Esophagus squamous epithelium (tissue), 5 donors: ENCODE data around the gene CDH13. TPM values are rescaled to one million over a fixed set of nuclear protein-coding genes. Genes with fewer than 3 reads are reported as not detected.

Experiments used
- DNase-seq: peaks from one replicate; lab custom pipeline; 2025; lab: John Stamatoyannopoulos, UW
- H3K27ac ChIP-seq, 4 donors: fragments of 200-600 bp; sonication (generic); one replicate each; pipeline ENCODE4 v1.5.1; 2016 to 2019; ENCODE audit warnings: mild to moderate bottlenecking in 1 of 4
- H3K27me3 ChIP-seq, 4 donors: fragments of 200-600 bp; sonication (generic); 1 replicate in 3 of 4; 2 replicates in 1 of 4; pipeline versions ENCODE4 v1.5.1 to v1.6.0; 2017 to 2021; ENCODE audit warnings: antibody characterized with exemption in 1 of 4
- H3K36me3 ChIP-seq, 3 donors: fragments of 200-600 bp; sonication (generic); one replicate each; pipeline ENCODE4 v1.5.1; 2016 to 2019
- H3K4me1 ChIP-seq, 3 donors: fragments of 200-600 bp; sonication (generic); one replicate each; pipeline ENCODE4 v1.5.1; 2017 to 2019
- H3K4me3 ChIP-seq, 4 donors: fragments of 200-600 bp; sonication (generic); 1 replicate in 3 of 4; 2 replicates in 1 of 4; pipeline ENCODE4 v1.5.1; 2016 to 2019; ENCODE audit warnings: mild to moderate bottlenecking in 2 of 4, moderate library complexity in 1 of 4
- H3K9me3 ChIP-seq, 3 donors: fragments of 200-600 bp; sonication (generic); one replicate each; pipeline ENCODE4 v1.5.1; 2016 to 2019
- POLR2A ChIP-seq, 4 donors: fragments of 450-650 bp; IDR thresholded peaks; one replicate each; pipeline ENCODE4 v1.6.1; 2017; ENCODE audit warnings: antibody characterized with exemption in 4 of 4, mild to moderate bottlenecking in 4 of 4, moderate library complexity in 3 of 4
- WGBS, 2 donors: methylation state at CpG; one replicate each; pipeline ENCODE4 v1.1.5; 2018; 5-methylcytosine and 5-hydroxymethylcytosine counted together
- intact Hi-C: fragments of 100-400 bp; cut with DNase I; formaldehyde crosslinking; loops from one replicate; pipeline ENCODE4 v1.15.0; 2022
- total RNA-seq, 4 donors: library from RNA; depleted of rRNA; stranded (reverse); fragments of >200 nt; gene quantifications; one replicate each; pipeline ENCODE4 v1.1.0, GENCODE V29; 2016
- TF ChIP-seq, protein P1 (sequence below), 6 experiments: fragments of 450-650 bp in 4 of 6; fragments of 200-600 bp in 2 of 6; sonication (generic) in 2 of 6; IDR thresholded peaks; one replicate each; pipeline ENCODE4 v1.5.1; 2016 to 2019; ENCODE audit warnings: antibody characterized with exemption in 6 of 6, mild to moderate bottlenecking in 4 of 6, moderate library complexity in 4 of 6
- donor health status: DM: yes; HTN: yes; CAD: no.

The CDH13 gene
- total RNA-seq, 4 donors from 2014 or later, result 6.9 to 31.9 (median 21.1) TPM

DNA sequence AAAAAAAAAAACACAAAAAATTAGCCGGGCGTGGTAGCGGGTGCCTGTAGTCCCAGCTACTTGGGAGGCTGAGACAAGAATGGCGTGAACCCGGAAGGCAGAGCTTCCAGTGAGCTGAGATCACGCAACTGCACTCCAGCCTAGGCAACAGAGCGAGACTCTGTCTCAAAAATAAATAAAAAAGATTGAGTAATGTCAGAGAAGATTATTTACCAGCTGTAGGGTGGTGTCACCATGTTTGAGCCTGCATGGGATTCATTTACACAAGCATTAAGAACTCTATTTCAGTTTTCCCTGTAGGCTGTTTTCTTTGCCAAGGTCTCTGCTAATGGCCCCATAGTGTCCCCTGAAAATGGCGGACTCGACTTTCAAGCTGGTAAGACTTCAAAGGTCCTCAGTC lies 575.0 kb downstream of the CDH13 start:
- intact Hi-C loops, result no loop called here

GRCh38 chr16:83205896-83206295 lies 579.1 kb downstream of the CDH13 start:
- Histone ChIP-seq H3K4me1 (no peaks in the 10 kb centered on the region), H3K27ac (no peak overlapping the region), H3K9me3 (no peaks in the 10 kb centered on the region), H3K4me3 (no peak overlapping the region), H3K36me3 (no peaks in the 10 kb centered on the region), H3K27me3 (no peaks in the 10 kb centered on the region)
- DNase-seq, result no peak
- intact Hi-C loops, result no loop called here
- TF ChIP-seq, protein P1, sequence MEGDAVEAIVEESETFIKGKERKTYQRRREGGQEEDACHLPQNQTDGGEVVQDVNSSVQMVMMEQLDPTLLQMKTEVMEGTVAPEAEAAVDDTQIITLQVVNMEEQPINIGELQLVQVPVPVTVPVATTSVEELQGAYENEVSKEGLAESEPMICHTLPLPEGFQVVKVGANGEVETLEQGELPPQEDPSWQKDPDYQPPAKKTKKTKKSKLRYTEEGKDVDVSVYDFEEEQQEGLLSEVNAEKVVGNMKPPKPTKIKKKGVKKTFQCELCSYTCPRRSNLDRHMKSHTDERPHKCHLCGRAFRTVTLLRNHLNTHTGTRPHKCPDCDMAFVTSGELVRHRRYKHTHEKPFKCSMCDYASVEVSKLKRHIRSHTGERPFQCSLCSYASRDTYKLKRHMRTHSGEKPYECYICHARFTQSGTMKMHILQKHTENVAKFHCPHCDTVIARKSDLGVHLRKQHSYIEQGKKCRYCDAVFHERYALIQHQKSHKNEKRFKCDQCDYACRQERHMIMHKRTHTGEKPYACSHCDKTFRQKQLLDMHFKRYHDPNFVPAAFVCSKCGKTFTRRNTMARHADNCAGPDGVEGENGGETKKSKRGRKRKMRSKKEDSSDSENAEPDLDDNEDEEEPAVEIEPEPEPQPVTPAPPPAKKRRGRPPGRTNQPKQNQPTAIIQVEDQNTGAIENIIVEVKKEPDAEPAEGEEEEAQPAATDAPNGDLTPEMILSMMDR (IDR thresholded peaks at IDR 0.05), result no peak
- no peak for TF ChIP-seq POLR2A (IDR thresholded peaks at IDR 0.05)
- 75 to 76% methylated on average over 6 of the region's 6 CpGs for WGBS, 2 donors

More for the DNA sequence above, 575.0 kb downstream of the CDH13 start:
- no peaks in the 10 kb centered on the region for H3K4me1 ChIP-seq
- no peaks in the 10 kb centered on the region for H3K27me3 ChIP-seq
- H3K27ac ChIP-seq, result no peak overlapping the region
- no peak for DNase-seq
- no peaks in the 10 kb centered on the region for H3K36me3 ChIP-seq
- WGBS, 2 donors, result 73 to 89% methylated on average over 7 to 9 of the region's 9 CpGs
- TF ChIP-seq, protein P1 (IDR thresholded peaks at IDR 0.05), result no peak
- no peak for TF ChIP-seq POLR2A (IDR thresholded peaks at IDR 0.05)
- no peak overlapping the region for H3K4me3 ChIP-seq
- H3K9me3 ChIP-seq, result no peaks in the 10 kb centered on the region

GRCh38 chr16:83206426-83206825 lies 579.7 kb downstream of the CDH13 start:
- 72 to 76% methylated on average over 2 to 5 of the region's 5 CpGs for WGBS, 2 donors
- H3K9me3 ChIP-seq, result no peaks in the 10 kb centered on the region
- no peak overlapping the region for H3K4me3 ChIP-seq
- no peaks in the 10 kb centered on the region for H3K27me3 ChIP-seq
- H3K4me1 ChIP-seq, result no peaks in the 10 kb centered on the region
- no peak for TF ChIP-seq POLR2A (IDR thresholded peaks at IDR 0.05)
- TF ChIP-seq, protein P1 (IDR thresholded peaks at IDR 0.05), result no peak
- DNase-seq, result no peak
- H3K27ac ChIP-seq, result no peak overlapping the region
- no peaks in the 10 kb centered on the region for H3K36me3 ChIP-seq
- intact Hi-C loops, result no loop called here

GRCh38 chr16:83211711-83212110 lies 584.9 kb downstream of the CDH13 start:
- DNase-seq, result no peak
- 54 to 76% methylated on average over 6 of the region's 6 CpGs for WGBS, 2 donors
- Histone ChIP-seq H3K9me3 (no peaks in the 10 kb centered on the region), H3K27ac (no peak overlapping the region), H3K4me1 (no peaks in the 10 kb centered on the region), H3K36me3 (no peaks in the 10 kb centered on the region), H3K4me3 (no peak overlapping the region), H3K27me3 (no peaks in the 10 kb centered on the region)
- intact Hi-C loops, result no loop called here
- no peak for TF ChIP-seq POLR2A (IDR thresholded peaks at IDR 0.05)
- TF ChIP-seq, protein P1 (IDR thresholded peaks at IDR 0.05), result no peak

- WGBS, 2 donors, result 73 to 75% methylated on average over 5 of the region's 5 CpGs
- intact Hi-C loops, result no loop called here
Observed at GRCh38 chr16:83212301-83212841, 585.6 kb downstream of the CDH13 start.

More at GRCh38 chr16:83212301-83212841, 585.6 kb downstream of the CDH13 start:
- no peaks in the 10 kb centered on the region for H3K9me3 ChIP-seq
- no peaks in the 10 kb centered on the region for H3K27me3 ChIP-seq
- H3K36me3 ChIP-seq, result no peaks in the 10 kb centered on the region
- no peak overlapping the region for H3K4me3 ChIP-seq
- no peak for DNase-seq
- no peak overlapping the region for H3K27ac ChIP-seq
- TF ChIP-seq POLR2A (IDR thresholded peaks at IDR 0.05), result no peak
- TF ChIP-seq, protein P1 (IDR thresholded peaks at IDR 0.05), result no peak
- no peaks in the 10 kb centered on the region for H3K4me1 ChIP-seq
